HG03175 (cell line): Measurements from ENCODE around the gene TTC3.

Experiments
- ATAC-seq: cut with Tn5 transposase; IDR thresholded peaks from one replicate; pipeline ENCODE4 v1.9.1; 2021; ENCODE audit warnings: mild to moderate bottlenecking, moderate library complexity; ENCODE audit not compliant: unreplicated experiment

TTC3 gene

GRCh38 chr21:37061926-37062592 is 11.0 kb upstream of the TTC3 start:
- ATAC-seq, result no peak

- no peak for ATAC-seq
Observed at GRCh38 chr21:37062593-37062935, 10.5 kb upstream of the TTC3 start.

GRCh38 chr21:37063433-37063832 is 9.6 kb upstream of the TTC3 start:
- no peak for ATAC-seq

GRCh38 chr21:37064841-37065240 is 8.2 kb upstream of the TTC3 start:
- no peak for ATAC-seq

GRCh38 chr21:37065561-37066177 is 7.4 kb upstream of the TTC3 start:
- ATAC-seq, result no peak

GRCh38 chr21:37071561-37072273 is 1.3 kb upstream of the TTC3 start:
- ATAC-seq, result no peak

- ATAC-seq, result peak; percentile 40
Observed at GRCh38 chr21:37072274-37072987, 623 bp upstream of the TTC3 start.

GRCh38 chr21:37073417-37074196 is 553 bp downstream of the TTC3 start:
- ATAC-seq, result peak; percentile 35

GRCh38 chr21:37074197-37074510 is 1.1 kb downstream of the TTC3 start:
- ATAC-seq, result no peak

- no peak for ATAC-seq
Observed at GRCh38 chr21:37074546-37074945, 1.5 kb downstream of the TTC3 start.

GRCh38 chr21:37075214-37075770 is 2.2 kb downstream of the TTC3 start:
- ATAC-seq, result no peak

GRCh38 chr21:37076087-37076850 is 3.2 kb downstream of the TTC3 start:
- no peak for ATAC-seq

GRCh38 chr21:37077403-37077802 is 4.3 kb downstream of the TTC3 start:
- ATAC-seq, result no peak

GRCh38 chr21:37079211-37079824 is 6.3 kb downstream of the TTC3 start:
- ATAC-seq, result no peak

GRCh38 chr21:37082375-37082774 is 9.3 kb downstream of the TTC3 start:
- no peak for ATAC-seq

- ATAC-seq, result no peak
Observed at GRCh38 chr21:37082856-37083528, 9.9 kb downstream of the TTC3 start.

GRCh38 chr21:37085726-37086125 is 12.7 kb downstream of the TTC3 start:
- ATAC-seq, result no peak

GRCh38 chr21:37087188-37087587 is 14.1 kb downstream of the TTC3 start:
- no peak for ATAC-seq

GRCh38 chr21:37088186-37088735 is 15.2 kb downstream of the TTC3 start:
- no peak for ATAC-seq
